Coronary artery (tissue), 2 donors: ENCODE measurements around the gene LSAMP.

Source experiments
- DNase-seq: peaks from one replicate; pipeline ENCODE4 v3.0.0-alpha.2; 2017; ENCODE audit warnings: low spot score
- H3K27ac ChIP-seq, 2 donors: fragments of 200-600 bp; sonication (generic); one replicate each; pipeline ENCODE4 v1.5.1; 2016 to 2019
- H3K4me3 ChIP-seq: fragments of 200-600 bp; sonication (generic); 2 replicates; pipeline ENCODE4 v1.5.1; 2016; ENCODE audit warnings: mild to moderate bottlenecking, moderate library complexity
- TF ChIP-seq, protein P1 (sequence below): fragments of 200-600 bp; sonication (generic); IDR thresholded peaks from one replicate; pipeline ENCODE4 v1.5.1; 2019; ENCODE audit warnings: antibody characterized with exemption

Gene LSAMP

DNA sequence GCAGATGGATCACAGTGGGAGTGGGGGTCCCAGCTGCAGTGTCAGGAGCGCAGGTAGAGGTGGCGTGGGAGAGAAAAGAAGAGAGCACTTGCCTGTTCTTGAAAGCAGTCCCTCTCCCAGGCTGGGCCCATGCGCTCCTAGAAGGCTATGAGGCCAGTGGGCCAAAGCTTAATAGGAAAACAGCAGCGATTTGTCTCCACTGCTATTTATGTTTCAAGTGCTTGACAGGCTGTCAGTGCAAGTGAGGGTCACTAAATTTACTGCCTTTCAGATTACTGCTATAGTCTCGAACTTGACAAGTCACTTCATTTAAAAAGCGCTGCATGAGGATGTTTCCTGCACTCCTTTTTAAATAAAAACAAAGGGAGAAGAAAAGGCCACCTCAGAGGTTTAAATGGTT lies 582.4 kb downstream of the LSAMP start:
- no peak overlapping the region for H3K4me3 ChIP-seq
- no peak overlapping the region for H3K27ac ChIP-seq
- TF ChIP-seq, protein P1, sequence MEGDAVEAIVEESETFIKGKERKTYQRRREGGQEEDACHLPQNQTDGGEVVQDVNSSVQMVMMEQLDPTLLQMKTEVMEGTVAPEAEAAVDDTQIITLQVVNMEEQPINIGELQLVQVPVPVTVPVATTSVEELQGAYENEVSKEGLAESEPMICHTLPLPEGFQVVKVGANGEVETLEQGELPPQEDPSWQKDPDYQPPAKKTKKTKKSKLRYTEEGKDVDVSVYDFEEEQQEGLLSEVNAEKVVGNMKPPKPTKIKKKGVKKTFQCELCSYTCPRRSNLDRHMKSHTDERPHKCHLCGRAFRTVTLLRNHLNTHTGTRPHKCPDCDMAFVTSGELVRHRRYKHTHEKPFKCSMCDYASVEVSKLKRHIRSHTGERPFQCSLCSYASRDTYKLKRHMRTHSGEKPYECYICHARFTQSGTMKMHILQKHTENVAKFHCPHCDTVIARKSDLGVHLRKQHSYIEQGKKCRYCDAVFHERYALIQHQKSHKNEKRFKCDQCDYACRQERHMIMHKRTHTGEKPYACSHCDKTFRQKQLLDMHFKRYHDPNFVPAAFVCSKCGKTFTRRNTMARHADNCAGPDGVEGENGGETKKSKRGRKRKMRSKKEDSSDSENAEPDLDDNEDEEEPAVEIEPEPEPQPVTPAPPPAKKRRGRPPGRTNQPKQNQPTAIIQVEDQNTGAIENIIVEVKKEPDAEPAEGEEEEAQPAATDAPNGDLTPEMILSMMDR = no peak
- no peak for DNase-seq

DNA sequence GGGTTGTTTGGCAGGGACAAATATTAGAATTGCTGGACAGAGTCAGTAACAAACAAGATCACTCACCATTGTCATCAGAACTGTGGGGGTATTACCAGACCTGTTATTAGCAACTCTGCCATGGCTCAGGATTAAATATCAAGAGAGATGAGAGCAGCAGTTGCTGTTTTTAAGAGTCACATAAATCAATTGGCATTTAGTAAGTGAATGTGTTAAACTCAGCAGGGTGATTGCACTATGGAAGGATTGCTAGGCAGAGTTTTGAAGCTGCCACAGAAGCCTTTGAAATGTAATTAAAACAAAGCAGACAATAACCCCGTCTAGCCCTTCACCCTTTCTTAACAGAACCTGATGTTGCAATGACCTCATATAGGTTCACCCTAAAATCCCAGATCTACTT lies 583.2 kb downstream of the LSAMP start:
- Histone ChIP-seq H3K4me3 (no peak overlapping the region), H3K27ac (no peak overlapping the region)
- TF ChIP-seq, protein P1 = no peak
- DNase-seq = no peak

DNA sequence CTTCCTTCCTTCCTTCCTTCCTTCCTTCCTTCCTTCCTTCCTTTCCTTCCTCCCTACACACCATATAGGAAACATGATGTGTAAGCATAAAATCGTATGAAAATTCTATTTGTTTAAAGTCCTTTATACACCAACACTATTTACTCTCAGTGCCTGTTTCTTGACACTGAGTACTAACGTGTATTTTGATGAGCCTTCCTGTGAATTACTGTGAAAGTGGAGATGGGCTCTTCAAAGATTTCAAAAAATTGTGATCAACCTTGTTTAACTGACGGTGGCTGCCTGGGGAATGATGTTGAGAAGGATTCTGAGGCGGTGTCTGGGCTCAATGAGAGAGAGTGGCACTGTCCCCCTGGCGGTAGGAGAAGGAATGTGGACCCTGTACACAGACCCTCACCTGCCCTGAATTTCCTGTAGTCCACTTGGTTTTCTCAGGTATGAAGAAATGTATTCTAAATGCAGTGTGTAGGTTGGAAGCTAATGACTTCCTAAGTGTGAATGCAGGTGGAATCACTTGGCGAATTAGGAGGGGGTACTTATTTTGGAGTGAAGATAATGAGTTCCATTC lies 584.0 kb downstream of the LSAMP start:
- Histone ChIP-seq H3K27ac (no peak overlapping the region), H3K4me3 (no peak overlapping the region)
- TF ChIP-seq, protein P1 = no peak
- no peak for DNase-seq

DNA sequence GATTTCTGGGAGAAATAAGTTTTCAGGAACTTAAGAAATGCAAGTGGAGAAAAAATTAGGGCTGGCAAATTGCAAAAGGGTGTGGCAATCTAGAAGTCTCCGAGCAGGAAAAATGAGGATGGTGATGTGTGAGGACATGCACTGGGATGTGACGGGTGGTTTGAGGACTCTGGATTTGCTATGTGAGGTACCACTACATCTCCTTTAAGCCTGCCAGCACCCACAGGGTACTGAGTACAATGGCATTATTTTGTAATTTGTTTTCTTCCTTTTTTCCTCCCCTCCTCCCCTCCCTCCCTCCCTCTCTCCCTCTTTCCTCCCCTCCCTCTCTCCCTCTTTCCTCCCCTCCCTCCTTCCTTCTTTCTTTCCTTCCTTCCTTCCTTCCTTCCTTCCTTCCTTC lies 584.5 kb downstream of the LSAMP start:
- TF ChIP-seq, protein P1 = no peak
- H3K27ac ChIP-seq = no peak overlapping the region
- no peak overlapping the region for H3K4me3 ChIP-seq
- DNase-seq = no peak

DNA sequence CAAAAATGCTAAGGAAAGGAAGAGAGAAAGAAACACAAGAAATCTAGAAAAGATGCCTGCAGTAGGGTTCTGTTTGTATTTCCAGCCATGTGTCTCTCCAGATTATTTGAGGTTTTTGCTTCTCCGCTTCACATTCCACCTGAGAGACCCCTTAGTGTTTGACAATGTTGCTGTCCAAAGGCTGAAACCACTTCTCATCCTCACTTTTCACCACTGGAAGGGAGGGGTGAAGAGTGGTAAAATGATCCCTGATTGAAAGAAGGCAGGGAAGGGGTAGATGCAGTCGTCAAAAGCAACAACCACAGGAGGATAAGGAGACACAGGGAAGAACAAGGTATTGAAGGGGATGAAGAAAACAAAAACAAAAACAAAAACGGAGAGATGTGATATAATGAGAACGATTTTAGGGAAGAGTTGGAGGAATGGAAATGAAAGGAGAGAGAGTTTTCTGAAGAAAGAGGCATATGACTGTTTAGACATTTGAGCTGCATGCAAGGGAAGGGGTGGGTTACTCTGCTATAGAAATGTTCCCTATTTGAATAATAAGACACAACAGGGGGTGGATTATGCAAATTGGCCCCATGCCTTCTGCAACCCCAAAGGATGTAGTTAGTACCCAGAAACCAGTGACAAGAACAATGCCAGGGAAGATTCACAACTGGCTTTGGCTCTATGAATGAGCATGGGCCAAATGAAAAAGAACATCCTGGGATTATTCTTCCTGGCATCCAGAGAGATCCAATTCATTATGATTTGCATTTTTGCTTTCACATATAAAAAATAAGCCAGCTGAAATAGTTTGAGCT lies 586.1 kb downstream of the LSAMP start:
- TF ChIP-seq, protein P1 = no peak
- Histone ChIP-seq H3K4me3 (no peak overlapping the region), H3K27ac (no peak overlapping the region)
- no peak for DNase-seq

DNA sequence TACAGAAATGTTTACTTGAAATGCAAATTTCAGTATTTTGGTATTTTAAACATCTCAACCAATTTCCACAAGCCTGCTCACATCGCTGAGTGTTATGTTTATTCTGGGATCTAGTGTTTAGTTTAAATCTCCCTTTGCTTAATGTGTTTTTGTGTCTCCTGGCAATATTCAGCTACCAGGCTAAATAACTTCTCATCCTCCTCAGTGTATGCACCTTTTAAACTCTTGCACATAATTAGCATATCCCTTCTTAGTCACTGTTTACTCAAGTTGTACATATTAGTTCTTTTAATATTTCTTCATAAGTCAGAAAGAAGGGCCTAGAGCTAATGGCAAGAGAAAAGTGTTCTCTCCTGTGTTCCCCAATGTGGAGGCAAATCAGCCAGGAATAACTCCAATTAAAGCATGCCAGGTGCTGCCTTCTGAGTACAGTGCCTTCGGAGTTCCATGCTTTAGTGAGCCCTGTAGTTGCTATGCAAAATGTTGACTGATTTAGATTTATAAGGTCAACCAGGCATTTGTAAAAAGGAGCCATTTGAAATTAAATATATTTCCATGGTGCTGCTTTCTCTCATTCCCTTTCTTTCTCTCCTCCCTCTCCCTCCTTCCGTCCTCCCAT lies 587.7 kb downstream of the LSAMP start:
- TF ChIP-seq, protein P1 = no peak
- Histone ChIP-seq H3K27ac (no peak overlapping the region), H3K4me3 (no peak overlapping the region)
- no peak for DNase-seq

DNA sequence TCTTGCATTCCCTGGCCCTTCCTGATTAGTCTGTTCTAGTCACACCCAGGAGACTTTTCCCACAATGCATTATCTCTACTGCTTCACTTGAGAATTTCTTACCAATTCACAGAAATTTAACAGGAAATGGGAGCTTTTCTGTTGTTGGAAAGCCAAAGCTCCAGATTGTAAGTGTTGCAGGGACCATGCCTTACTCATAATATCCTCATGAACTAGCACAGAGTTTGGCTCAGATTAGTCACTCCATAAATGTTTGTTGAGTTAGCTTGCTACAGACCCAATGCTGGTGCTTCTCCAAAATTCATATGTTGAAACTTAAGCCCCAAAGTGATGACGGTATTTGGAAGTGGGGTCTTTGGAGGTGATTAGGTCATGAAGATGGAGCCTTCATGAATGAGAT lies 589.4 kb downstream of the LSAMP start:
- TF ChIP-seq, protein P1 = no peak
- no peak for DNase-seq
- H3K4me3 ChIP-seq = no peak overlapping the region
- no peak overlapping the region for H3K27ac ChIP-seq
